A549 (cell line): ENCODE data around the gene EEF2. TPM values are rescaled to one million over a fixed set of nuclear protein-coding genes. Genes with fewer than 3 reads are reported as not detected.

ENCODE experiments used
- ATAC-seq, 2 experiments: fragments of 200-7000 bp in 1 of 2; fragments of >200 bp in 1 of 2; cut with Nextera tagmentation in 1 of 2; cut with Tn5 transposase in 1 of 2; 3 replicates each; pipeline versions ENCODE4 v1.8.0 to v1.9.1; 2018 to 2020; ENCODE audit warnings: mild to moderate bottlenecking in 1 of 2, moderate library complexity in 1 of 2
- CTCF ChIA-PET: fragments of 300-600 bp; sonication (Branson Sonifier 250); formaldehyde crosslinking; extraction: SDS; loops from one replicate; lab custom pipeline; 2021; ENCODE audit warnings: antibody characterized with exemption, inconsistent platforms; lab: Yijun Ruan, JAX
- POLR2A ChIA-PET: fragments of 350-600 bp; formaldehyde crosslinking; extraction: SDS; loops from one replicate; lab custom pipeline; 2021; ENCODE audit warnings: antibody characterized with exemption, inconsistent platforms; lab: Yijun Ruan, JAX
- DNase-seq, 2 experiments: peaks; one replicate each; pipeline versions ENCODE4 v3.0.0 to v3.0.0-alpha.2; 2011 to 2016; ENCODE audit warnings: low read depth in 1 of 2, low spot score in 1 of 2
- FAIRE-seq: peaks from 2 replicates; lab custom pipeline; 2011; peaks lifted over from hg19 to GRCh38; lab: Jason Lieb, UNC
- H3K27ac ChIP-seq, 2 experiments: fragments of >200 bp; sonication (Bioruptor Twin); formaldehyde crosslinking; 3 replicates each; pipeline ENCODE4 v1.5.1; 2016 to 2017
- H3K4me1 ChIP-seq: fragments of >200 bp; sonication (Bioruptor Twin); formaldehyde crosslinking; 3 replicates; pipeline ENCODE4 v1.6.1; 2016
- H3K4me2 ChIP-seq: fragments of >200 bp; sonication (Bioruptor Twin); formaldehyde crosslinking; 3 replicates; pipeline ENCODE4 v1.6.1; 2016
- H3K4me3 ChIP-seq: fragments of >200 bp; sonication (Bioruptor Twin); formaldehyde crosslinking; 3 replicates; pipeline ENCODE4 v1.5.1; 2016
- H3K9me3 ChIP-seq: fragments of >200 bp; sonication (Bioruptor Twin); formaldehyde crosslinking; 3 replicates; pipeline ENCODE4 v1.6.1; 2016
- CBX2 ChIP-seq: fragments of 200-600 bp; sonication (generic); IDR thresholded peaks from 2 replicates; pipeline ENCODE4 v1.6.1; 2016; ENCODE audit warnings: low read depth, mild to moderate bottlenecking, borderline replicate concordance
- CHD2 ChIP-seq: fragments of 150-350 bp; IDR thresholded peaks from 2 replicates; pipeline ENCODE4 v1.6.1; 2014; ENCODE audit warnings: low read length; ENCODE audit not compliant: partially characterized antibody
- E2F6 ChIP-seq: IDR thresholded peaks from 2 replicates; pipeline ENCODE4 v1.6.1; 2012; ENCODE audit warnings: low read depth, borderline replicate concordance
- FOSB ChIP-seq: fragments of 250-450 bp; sonication (Bioruptor Pico); IDR thresholded peaks from 2 replicates; pipeline ENCODE4 v1.5.0; 2020; ENCODE audit warnings: mild to moderate bottlenecking, moderate library complexity
- FOSL2 ChIP-seq, 2 experiments: fragments of 450-650 bp in 1 of 2; fragments of >200 bp in 1 of 2; sonication (Bioruptor Twin) in 1 of 2; formaldehyde crosslinking; IDR thresholded peaks; 2 replicates each; pipeline versions ENCODE4 v1.5.0 to v1.6.1; 2016 to 2020; ENCODE audit warnings: mild to moderate bottlenecking in 1 of 2, moderate library complexity in 1 of 2
- FOXS1 ChIP-seq: fragments of 250-450 bp; sonication (Bioruptor Pico); IDR thresholded peaks from 2 replicates; pipeline ENCODE4 v1.5.0; 2020; ENCODE audit warnings: mild to moderate bottlenecking, moderate library complexity
- GATA3 ChIP-seq: IDR thresholded peaks from 2 replicates; pipeline ENCODE4 v1.6.1; 2012; ENCODE audit warnings: borderline replicate concordance
- HOXB5 ChIP-seq: fragments of 250-450 bp; sonication (Bioruptor Pico); IDR thresholded peaks from 2 replicates; pipeline ENCODE4 v1.5.0; 2020; ENCODE audit warnings: mild to moderate bottlenecking, moderate library complexity
- JUNB ChIP-seq: fragments of >200 bp; sonication (Bioruptor Twin); formaldehyde crosslinking; IDR thresholded peaks from 2 replicates; pipeline ENCODE4 v1.6.1; 2016
- KDM1A ChIP-seq: fragments of 200-600 bp; sonication (generic); IDR thresholded peaks from 2 replicates; pipeline ENCODE4 v1.6.1; 2016; ENCODE audit warnings: low read depth, mild to moderate bottlenecking
- KDM5A ChIP-seq: fragments of 200-600 bp; sonication (generic); IDR thresholded peaks from 2 replicates; pipeline ENCODE4 v1.6.1; 2016; ENCODE audit warnings: antibody characterized with exemption, mild to moderate bottlenecking
- MAFK ChIP-seq: fragments of 450-650 bp; IDR thresholded peaks from 2 replicates; pipeline ENCODE4 v1.6.1; 2014; ENCODE audit not compliant: partially characterized antibody
- MAX ChIP-seq: IDR thresholded peaks from 2 replicates; pipeline ENCODE4 v1.6.1; 2012
- PBX3 ChIP-seq: IDR thresholded peaks from 2 replicates; pipeline ENCODE4 v1.6.1; 2012
- PHF8 ChIP-seq: fragments of 200-600 bp; sonication (generic); IDR thresholded peaks from 2 replicates; pipeline ENCODE4 v1.6.1; 2016; ENCODE audit warnings: low read depth, mild to moderate bottlenecking, antibody characterized with exemption, moderate library complexity, borderline replicate concordance
- POLR2A ChIP-seq: IDR thresholded peaks from 2 replicates; pipeline ENCODE4 v1.6.1; 2012; ENCODE audit warnings: mild to moderate bottlenecking, low read length
- POLR2AphosphoS2 ChIP-seq: conservative IDR thresholded peaks from 2 replicates; pipeline ENCODE4 v1.6.1; 2012; ENCODE audit warnings: low read length, improper control_type of control experiment, inconsistent platforms
- RCOR1 ChIP-seq: fragments of 150-350 bp; IDR thresholded peaks from 2 replicates; pipeline ENCODE4 v1.6.1; 2014; ENCODE audit warnings: antibody characterized with exemption, low read length, low read depth
- SREBF2 ChIP-seq: fragments of 450-650 bp; IDR thresholded peaks from 2 replicates; pipeline ENCODE4 v1.6.1; 2014; ENCODE audit warnings: mild to moderate bottlenecking, moderate library complexity
- TP53 ChIP-seq: fragments of 250-450 bp; sonication (Bioruptor Pico); IDR thresholded peaks from 2 replicates; pipeline ENCODE4 v1.5.0; 2021; ENCODE audit warnings: mild to moderate bottlenecking, moderate library complexity
- ZC3H11A ChIP-seq: fragments of 450-650 bp; IDR thresholded peaks from 2 replicates; pipeline ENCODE4 v1.6.1; 2014; ENCODE audit warnings: antibody characterized with exemption, mild to moderate bottlenecking
- ZFP36 ChIP-seq: fragments of 450-650 bp; IDR thresholded peaks from 2 replicates; pipeline ENCODE4 v1.6.1; 2014; ENCODE audit warnings: borderline replicate concordance; ENCODE audit not compliant: partially characterized antibody
- whole genome bisulfite sequencing: methylation state at CpG from one replicate; pipeline ENCODE4 v1.1.6; 2017; ENCODE audit errors: missing lambda C conversion rate; 5-methylcytosine and 5-hydroxymethylcytosine counted together
- polyA plus RNA-seq, 4 experiments: library from polyadenylated mRNA; depleted of rRNA in 3 of 4; stranded (reverse); fragments of >200 nt; fragmentation: RNase III in 1 of 4; extraction: RNeasy Plus Mini Kit Qiagen cat#74134 plus additional on column Dnase treatment in 1 of 4; gene quantifications; 2 replicates in 3 of 4; 3 replicates in 1 of 4; pipeline ENCODE4 v1.2.3, GENCODE V29; 2011 to 2017

Gene EEF2
- polyA plus RNA-seq, 2 of the 4 experiments (the other 2 are of a cell fraction) = 680 to 971 TPM

GRCh38 chr19:4016486-4016885, 31.2 kb upstream of the EEF2 start:
- FAIRE-seq = no peak
- ChIA-PET POLR2A (interaction anchor here (0.6 kb wide), 1 partner anchor 109 kb away, joined by 8 read pairs; no protein-coding TSS in a partner anchor), CTCF (no interaction called here)
- Histone ChIP-seq H3K4me3 (no peak overlapping the region), H3K4me1 (no peaks in the 10 kb centered on the region), H3K4me2 (no peak overlapping the region), H3K27ac (no peak overlapping the region), H3K9me3 (no peaks in the 10 kb centered on the region)
- TF ChIP-seq MAX (no peak), ZFP36 (peak; percentile 10)
- ATAC-seq = no peak
- no peak for DNase-seq
- WGBS = 92% methylated on average over 10 of the region's 12 CpGs

- DNase-seq (no peak), ATAC-seq (no peak), FAIRE-seq (no peak)
- 86% methylated on average over 21 of the region's 37 CpGs for WGBS
- Histone ChIP-seq H3K9me3 (no peaks in the 10 kb centered on the region), H3K27ac (no peak overlapping the region), H3K4me3 (no peak overlapping the region), H3K4me1 (no peaks in the 10 kb centered on the region), H3K4me2 (no peak overlapping the region)
- CTCF ChIA-PET = no interaction called here
- POLR2A ChIA-PET = no interaction called here
- no peak for TF ChIP-seq MAFK
- TF ChIP-seq PHF8 = no peak
- no peak for TF ChIP-seq FOXS1 (CRISPR knock-in tag)
- TF ChIP-seq CBX2 = no peak
- no peak for TF ChIP-seq POLR2AphosphoS2
- TF ChIP-seq E2F6 = no peak
Measured at GRCh38 chr19:4015705-4016402, 30.6 kb upstream of the EEF2 start.

GRCh38 chr19:4014541-4015491, 29.6 kb upstream of the EEF2 start:
- H3K9me3 ChIP-seq = no peaks in the 10 kb centered on the region
- no peak for TF ChIP-seq FOSL2 (IDR thresholded peaks at IDR 0.05)
- TF ChIP-seq FOSL2 (CRISPR knock-in tag; IDR thresholded peaks at IDR 0.05) = no peak
- TF ChIP-seq FOSB (CRISPR knock-in tag) = no peak
- TF ChIP-seq JUNB = no peak
- no peak for TF ChIP-seq RCOR1
- TF ChIP-seq HOXB5 (CRISPR knock-in tag) = no peak
- no peak for TF ChIP-seq TP53 (CRISPR knock-in tag)
- no peak for TF ChIP-seq CHD2
- no peak for TF ChIP-seq KDM5A
- TF ChIP-seq POLR2A = no peak
- TF ChIP-seq SREBF2 = no peak
- no peak for TF ChIP-seq ZFP36
- TF ChIP-seq MAX = no peak
- no peak for TF ChIP-seq PBX3
- TF ChIP-seq GATA3 = no peak
- TF ChIP-seq KDM1A = no peak
- no peak for TF ChIP-seq E2F6
- no peak for TF ChIP-seq ZC3H11A
- TF ChIP-seq, all 56 proteins: peak for 0
- Histone ChIP-seq H3K4me2 (no peak overlapping the region), H3K4me3 (no peak overlapping the region), H3K4me1 (no peaks in the 10 kb centered on the region), H3K27ac (no peak overlapping the region)
- ChIA-PET POLR2A (no interaction called here), CTCF (no interaction called here)
- 59% methylated on average over 9 of the region's 25 CpGs for WGBS
- FAIRE-seq (no peak), DNase-seq (no peak), ATAC-seq (peak; percentile 32 to 67; a peak in 3 of 6 replicates)
